Measurements from ENCODE around the gene NLN. TPM values are rescaled to one million over a fixed set of nuclear protein-coding genes. Genes with fewer than 3 reads are reported as not detected.

NLN gene
- total and polyA plus RNA-seq, 11 donors = 1.6 to 28.2 (median 11.6) TPM

DNA sequence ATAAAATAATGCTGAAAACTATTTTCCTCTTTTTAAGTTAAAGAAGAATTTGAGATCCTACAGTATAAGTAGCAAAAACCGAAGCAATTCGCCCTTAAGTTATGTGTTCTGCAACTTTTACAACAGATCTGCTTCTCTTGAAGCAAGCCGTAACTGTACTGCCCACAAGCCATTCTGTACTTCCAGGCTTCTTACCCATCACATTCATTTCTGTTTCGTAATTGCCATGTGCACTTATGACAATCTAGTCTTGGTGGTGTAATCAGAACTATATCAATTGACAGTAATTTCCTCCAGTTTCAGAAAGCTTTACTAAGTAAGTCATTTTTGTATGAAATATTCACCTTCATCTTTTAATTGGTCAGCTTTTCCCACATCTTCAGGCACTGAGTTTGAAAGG lies 13.9 kb upstream of the NLN start:
- H3K36me3 ChIP-seq = peaks cover 0 to 78% (median 36%) of the 10 kb centered on the region in 9 donors
- no peaks in the 10 kb centered on the region for H3K9me3 ChIP-seq
- no peak overlapping the region for H3K27ac ChIP-seq
- no peak for ATAC-seq
- no peak overlapping the region for H3K4me3 ChIP-seq
- 91 to 97% (median 95%) methylated on average over 4 of the region's 4 CpGs for WGBS, 4 donors
- no peak for TF ChIP-seq POLR2A (IDR thresholded peaks at IDR 0.05)
- no peak for TF ChIP-seq CTCF (IDR thresholded peaks at IDR 0.05)
- H3K4me1 ChIP-seq = no peaks in the 10 kb centered on the region
- no peaks in the 10 kb centered on the region for H3K27me3 ChIP-seq
- intact Hi-C loops (cut with DNase I) = no loop called here
- DNase-seq = no peak

DNA sequence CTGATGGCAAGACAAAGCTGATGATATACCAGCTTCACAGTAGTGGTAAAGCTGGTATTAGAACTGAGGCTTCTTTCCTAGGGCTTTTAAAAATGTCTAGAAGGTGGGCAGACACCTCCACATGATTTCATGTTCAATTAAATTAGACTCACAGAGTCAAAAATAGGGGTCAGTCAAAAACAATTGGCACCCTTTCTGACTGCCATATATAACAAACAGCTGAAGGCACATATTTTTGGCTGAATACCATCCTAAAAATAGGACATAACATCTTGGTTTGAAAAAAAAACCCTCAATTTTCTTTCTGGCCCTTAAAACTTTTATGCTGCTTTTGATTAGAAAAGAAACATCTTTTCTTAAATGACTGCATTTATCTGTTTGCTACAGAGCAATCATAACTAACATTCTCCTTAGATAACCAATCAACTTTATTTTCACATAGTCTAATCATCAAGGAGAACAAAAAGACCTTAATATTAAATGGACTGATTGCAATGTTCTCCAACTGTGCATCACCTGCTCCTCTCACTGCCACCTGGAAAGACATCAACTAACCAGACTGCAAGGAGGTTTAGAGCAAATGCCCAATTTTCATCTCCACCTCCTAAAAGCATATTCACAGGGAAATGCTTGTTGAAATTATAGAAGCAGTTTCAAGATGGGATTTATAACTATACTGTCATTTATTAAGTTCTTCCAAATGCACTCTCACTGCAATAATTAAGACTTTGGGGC lies 3.3 kb upstream of the NLN start:
- H3K4me3 ChIP-seq = no peak overlapping the region
- intact Hi-C loops (cut with DNase I) = loop anchor here in 1 of 10 donors (5.0 kb wide), 1 partner anchor 91 kb away; the partner anchor contains the start of genes SHLD3 and TRAPPC13
- H3K27me3 ChIP-seq = no peaks in the 10 kb centered on the region
- no peaks in the 10 kb centered on the region for H3K9me3 ChIP-seq
- H3K4me1 ChIP-seq = peaks cover 0 to 38% (median 10%) of the 10 kb centered on the region in 12 donors
- TF ChIP-seq POLR2A (IDR thresholded peaks at IDR 0.05) (no peak), CTCF (IDR thresholded peaks at IDR 0.05) (no peak)
- ATAC-seq (no peak), DNase-seq (no peak)
- peak overlapping the region in 1 of 12 donors; percentile 22 for H3K27ac ChIP-seq
- peaks cover 0 to 27% (median 5%) of the 10 kb centered on the region in 9 donors for H3K36me3 ChIP-seq

- 4 to 6% (median 5%) methylated on average over 19 of the region's 19 CpGs for WGBS, 4 donors
- Histone ChIP-seq H3K27me3 (no peaks in the 10 kb centered on the region), H3K4me1 (peaks cover 0 to 45% (median 10%) of the 10 kb centered on the region in 12 donors), H3K9me3 (no peaks in the 10 kb centered on the region), H3K4me3 (peak overlapping the region; percentile 78 to 98 (median 94)), H3K36me3 (peaks cover 0 to 13% (median 0%) of the 10 kb centered on the region in 9 donors), H3K27ac (peak overlapping the region in 11 of 12 donors; percentile 61 to 87 (median 79))
- peak; percentile 37 to 75 (median 64) for DNase-seq
- TF ChIP-seq CTCF (IDR thresholded peaks at IDR 0.05) (no peak), POLR2A (IDR thresholded peaks at IDR 0.05) (no peak)
- intact Hi-C loops (cut with DNase I) = loop anchor here in 1 of 10 donors (5.0 kb wide), 1 partner anchor 201 kb away; no protein-coding TSS in a partner anchor
- ATAC-seq = peak; percentile 27 to 58 (median 51)
Observed at GRCh38 chr5:65721050-65721719, 820 bp upstream of the NLN start.
